Measurements from ENCODE around the gene NKD2.

- TF ChIP-seq CTCF (optimal IDR thresholded peaks at IDR 0.05 in 1 of 3, IDR thresholded peaks at IDR 0.05 in 1 of 3, conservative IDR thresholded peaks at IDR 0.05 in 1 of 3; ENCODE audit: extremely low read depth in 1 of 3, insufficient read depth in 2 of 3, low read length in 3 of 3), result no peak
- TF ChIP-seq EZH2 (IDR thresholded peaks at IDR 0.05; ENCODE audit: low read length), result no peak
These were observed 30.0 kb downstream of the NKD2 start for GRCh38 chr5:1038417-1039209.
